GM21786 (cell line): Measurements from ENCODE around the gene CD300LF.

Experiments used
- ATAC-seq: cut with Tn5 transposase; IDR thresholded peaks from one replicate; pipeline ENCODE4 v1.9.1; 2021; ENCODE audit not compliant: unreplicated experiment

Gene CD300LF

DNA sequence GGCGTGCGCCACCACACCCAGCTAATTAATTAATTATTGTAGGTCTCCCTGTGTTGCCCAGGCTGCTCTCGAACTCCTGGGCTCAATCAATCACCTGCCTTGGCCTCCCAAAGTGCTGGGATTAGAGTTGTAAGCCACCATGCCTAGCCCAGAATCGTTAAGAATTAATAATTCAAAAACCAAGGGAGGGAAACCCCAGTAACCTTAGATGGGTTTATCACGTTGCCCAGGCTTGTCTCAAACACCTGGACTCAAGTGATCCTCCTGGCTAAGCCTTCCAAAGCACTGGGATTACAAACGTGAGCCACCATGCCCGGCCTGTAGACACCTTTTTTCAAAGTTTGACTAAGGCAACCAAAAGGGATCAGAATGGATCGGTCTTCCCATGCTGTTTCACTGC lies 21.6 kb downstream of the CD300LF start:
- ATAC-seq = no peak

DNA sequence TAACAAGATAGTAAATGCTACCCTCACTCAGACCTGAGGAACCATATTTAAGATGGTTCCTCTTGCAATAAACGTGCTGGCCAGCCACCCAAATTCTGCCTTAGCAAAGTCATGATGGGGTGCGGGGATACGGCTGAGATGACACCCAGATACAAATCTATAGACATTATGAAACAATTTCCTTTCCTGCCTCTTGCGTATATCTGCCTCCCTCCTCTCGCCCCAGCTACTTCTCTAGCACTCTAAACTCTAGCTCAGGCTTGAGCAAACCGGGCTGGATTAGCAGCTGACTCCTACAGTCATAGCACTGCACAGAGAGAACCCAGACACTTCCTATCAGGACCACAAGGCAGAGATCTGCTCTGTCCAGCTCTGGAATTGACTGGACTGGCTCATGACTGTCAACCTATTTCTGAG lies 22.3 kb downstream of the CD300LF start:
- ATAC-seq = no peak

DNA sequence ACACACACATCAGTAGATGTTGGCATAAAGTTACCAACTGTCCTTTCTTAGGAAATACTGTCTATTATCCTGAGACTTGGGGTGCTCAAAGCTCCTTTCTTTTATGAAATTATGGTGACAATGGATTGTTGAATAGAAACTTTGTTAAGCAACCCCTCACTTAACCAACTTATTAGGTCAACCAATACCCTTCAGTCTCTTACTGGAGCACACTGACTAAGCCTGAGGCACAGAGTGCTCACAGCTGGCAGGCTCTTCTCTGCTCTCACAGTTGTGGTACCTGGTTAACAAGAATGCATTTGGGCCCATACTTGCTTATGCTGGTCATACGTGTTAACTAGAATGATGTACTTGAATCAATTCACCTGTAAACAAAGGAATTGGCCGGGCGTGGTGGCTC lies 24.8 kb downstream of the CD300LF start:
- ATAC-seq = no peak

DNA sequence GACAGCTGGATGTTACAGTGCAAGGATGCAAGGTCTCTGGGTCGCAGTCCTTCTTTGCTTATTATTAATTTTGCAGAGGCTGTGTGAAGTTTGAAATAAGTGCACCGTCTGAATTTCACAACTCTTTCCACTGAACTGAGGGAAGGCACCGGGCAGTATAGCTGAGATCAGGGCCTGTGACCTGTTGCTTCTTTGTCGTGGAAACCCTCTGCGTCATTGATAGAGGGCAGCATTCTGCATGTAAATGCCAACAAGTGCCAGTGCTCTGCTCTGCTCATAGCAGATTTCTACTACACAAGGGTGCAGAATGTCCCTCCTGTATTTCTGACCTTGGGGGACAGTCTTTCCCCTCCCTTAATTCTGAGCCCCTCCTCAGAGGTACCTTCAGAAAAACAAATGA lies 26.0 kb downstream of the CD300LF start:
- no peak for ATAC-seq

DNA sequence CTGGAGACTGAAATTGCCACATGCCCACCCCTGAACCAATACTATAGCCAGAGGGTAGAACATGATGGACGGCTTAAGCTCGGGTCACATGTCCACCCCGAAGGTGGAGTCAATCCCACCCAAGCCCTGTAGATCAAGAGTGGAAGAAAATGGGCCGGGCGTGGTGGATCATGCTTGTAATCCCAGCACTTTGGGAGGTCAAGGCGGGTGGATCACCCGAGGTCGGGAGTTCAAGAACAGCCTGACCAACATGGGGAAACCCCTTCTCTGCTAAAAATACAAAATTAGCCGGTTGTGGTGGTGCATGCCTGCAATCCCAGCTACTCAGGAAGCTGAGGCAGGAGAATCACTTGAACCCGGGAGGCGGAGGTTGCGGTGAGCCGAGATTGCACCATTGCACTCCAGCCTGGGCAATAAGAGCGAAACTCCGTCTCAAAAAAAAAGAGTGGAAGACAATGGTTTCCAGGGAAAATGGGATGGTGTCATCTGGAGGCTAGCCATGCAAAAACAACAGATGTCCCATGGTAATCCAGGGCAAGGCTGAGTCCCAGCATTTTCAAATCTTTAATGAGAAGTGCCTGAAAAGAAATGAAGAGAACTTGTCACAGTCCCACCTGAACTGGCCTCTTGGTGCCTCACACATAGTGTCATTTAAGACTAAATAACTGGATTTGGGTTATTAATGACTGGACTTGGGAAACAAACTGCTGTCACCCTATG lies 30.1 kb downstream of the CD300LF start:
- no peak for ATAC-seq

DNA sequence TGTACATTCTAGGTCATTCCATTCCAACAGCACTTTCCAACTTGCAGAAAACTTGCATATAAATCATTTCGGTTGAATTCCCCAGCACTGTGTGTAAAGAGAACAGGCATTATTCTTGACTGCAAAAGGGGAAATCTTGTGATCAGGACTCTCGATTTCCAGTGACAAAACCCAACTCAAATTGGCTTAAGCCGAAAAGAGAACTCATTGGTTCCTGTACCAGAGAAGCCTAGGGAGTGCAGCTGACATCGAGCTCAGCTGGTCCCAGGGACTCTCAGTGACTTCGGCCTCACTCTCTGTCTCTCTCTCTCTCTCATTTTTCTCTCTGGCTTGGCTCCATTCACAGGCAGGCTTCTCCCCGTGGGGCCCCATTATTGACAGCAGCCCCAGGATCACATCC lies 30.7 kb downstream of the CD300LF start:
- no peak for ATAC-seq

DNA sequence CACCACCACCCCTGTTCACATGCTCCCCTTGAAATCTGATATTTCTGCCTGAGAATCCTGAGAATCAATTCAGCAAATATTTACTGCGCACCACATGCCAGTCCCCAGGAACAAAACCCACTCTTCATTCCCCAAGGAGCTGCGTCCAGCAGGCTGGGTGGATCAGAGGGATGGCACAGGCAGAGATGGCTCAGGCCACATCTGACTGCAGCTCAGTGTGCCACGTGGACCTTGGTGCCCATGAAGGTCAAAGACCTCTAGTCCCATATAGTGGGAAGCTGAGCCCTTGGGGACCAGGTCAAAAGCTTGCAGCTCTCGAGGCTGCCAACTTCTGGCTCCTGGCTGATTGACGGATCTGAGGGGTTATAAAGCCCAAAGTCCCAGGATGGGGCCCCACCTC lies 31.8 kb downstream of the CD300LF start:
- no peak for ATAC-seq

DNA sequence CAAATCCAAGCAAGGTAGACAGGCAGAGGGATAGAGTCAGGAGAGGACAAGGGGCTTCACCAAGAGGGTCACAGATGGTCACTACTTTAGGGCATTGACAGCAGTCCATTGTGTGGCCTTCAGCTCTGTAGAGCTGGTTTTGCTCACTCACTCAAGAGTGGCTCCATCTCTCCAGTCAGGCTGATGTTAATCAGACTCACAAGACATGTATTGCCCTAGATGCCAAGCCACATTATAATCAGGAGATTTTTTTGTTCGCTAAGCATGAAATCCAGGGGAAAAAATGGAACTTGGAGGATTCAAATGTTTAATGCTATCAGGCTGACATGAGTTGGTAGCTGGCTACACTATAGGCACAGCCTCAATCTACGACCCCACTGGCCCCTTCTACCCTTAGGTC lies 32.5 kb downstream of the CD300LF start:
- no peak for ATAC-seq

DNA sequence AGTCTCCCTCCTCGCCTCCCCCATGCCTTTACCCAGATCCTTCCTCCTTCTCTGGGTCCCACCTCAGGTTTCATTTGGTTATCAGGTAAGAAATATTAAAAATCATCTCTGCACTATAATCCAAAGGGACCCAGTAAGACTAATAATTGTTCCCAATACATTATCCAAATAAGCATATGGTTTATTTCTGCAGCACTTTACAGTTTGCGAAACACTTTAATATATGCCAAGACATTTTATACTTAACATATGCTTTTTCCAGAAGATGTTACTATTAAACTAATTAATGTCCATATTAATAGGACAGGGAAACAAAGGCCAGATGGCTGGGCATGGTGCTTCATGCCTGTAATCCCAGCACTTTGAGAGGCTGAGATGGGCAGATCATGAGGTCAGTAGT lies 33.3 kb downstream of the CD300LF start:
- no peak for ATAC-seq

DNA sequence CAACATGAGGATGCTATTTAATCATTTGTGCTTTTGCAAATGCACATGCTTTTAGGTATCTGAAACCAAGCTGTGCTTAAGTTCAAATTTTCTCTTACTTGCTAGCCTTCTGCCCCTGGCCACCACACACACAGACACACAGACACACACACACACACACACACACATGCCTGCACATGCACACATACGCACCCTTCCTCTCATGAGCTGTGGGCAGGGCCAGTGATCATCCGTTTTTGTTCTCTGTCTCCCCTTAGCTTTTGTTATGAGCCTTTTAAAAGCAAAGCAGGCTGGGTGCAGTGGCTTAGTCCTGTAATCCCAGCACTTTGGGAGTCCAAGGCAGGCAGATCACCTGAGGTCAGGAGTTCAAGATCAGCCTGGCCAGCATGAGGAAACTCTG lies 34.2 kb downstream of the CD300LF start:
- ATAC-seq = no peak

DNA sequence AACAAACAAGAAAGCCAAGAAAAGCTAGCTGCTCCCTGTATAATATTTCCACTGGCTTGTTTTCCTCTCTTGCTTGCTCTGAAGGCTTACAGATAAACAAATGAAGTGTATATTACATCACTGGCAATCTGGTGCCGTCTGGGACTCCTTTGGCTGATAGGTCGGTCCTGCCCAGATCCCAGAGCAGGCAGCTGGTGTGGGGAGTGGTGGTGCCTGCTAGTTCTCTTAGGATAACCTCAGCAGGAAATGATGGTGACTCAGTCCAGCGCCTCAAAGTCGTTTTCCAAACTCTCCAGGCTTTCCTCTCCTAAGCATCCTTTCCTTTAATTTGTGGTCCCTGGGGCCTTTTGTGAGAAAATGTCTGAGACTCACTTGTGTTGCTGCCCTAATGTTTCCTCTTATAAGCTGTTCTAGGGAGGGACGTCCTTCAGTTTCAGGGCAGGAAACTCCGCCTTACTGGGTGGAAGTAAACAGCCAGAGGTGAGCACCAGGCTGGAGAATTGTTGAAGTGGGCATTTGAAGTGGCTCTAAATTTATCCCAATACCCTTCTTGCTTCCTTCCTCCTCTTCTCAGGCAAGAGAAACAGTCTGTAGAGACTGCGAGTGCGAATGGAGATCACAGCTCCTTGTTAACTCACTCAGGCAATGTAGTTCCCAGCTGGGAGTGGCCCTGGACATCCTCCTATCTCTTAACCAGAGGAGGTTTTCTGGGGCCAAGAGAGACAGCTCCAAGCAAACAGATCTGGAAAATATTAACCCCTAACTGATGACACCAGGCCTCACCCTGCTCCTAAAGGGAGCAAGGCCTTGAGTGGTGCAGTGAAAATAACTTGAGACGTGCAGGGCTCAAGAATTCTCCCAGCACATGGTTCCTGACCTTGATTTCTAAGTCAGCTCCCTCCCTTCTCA lies 34.9 kb downstream of the CD300LF start:
- no peak for ATAC-seq

DNA sequence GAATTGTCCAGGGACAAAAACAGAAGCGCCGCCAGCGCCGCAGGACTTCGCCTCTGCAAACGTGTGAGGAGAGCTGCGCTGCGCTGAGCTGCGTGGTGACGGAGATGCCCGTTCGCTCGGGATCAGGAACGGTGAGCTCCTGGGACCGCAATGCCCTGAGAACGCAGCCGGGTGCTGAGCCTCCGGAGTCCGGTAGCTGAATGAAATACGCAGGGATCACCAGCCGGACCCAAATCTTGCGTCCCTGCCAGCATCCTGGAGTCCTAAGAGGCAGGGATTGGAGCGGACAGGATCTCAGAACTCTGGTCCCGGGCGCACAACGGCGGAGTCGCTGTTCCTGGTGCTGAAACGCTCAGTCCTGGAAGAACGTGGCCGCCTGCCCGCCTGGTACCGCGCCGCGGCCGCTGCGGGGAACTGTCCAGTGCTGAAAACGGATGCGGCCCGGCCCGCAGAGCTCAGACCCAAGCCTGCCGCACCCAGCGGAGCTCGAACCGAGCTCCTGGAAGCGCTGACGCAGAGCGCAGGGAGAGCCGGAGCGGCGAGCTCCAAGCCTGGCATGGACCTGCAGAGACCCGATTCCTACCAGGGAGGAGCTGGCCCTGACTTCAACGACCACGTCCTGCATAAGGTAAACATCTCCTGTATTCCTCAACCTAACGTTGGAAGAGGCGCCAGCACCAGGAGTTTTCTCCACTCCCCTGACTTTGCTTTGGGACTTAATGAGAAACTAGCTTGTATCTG lies 41.5 kb downstream of the CD300LF start:
- ATAC-seq = no peak

DNA sequence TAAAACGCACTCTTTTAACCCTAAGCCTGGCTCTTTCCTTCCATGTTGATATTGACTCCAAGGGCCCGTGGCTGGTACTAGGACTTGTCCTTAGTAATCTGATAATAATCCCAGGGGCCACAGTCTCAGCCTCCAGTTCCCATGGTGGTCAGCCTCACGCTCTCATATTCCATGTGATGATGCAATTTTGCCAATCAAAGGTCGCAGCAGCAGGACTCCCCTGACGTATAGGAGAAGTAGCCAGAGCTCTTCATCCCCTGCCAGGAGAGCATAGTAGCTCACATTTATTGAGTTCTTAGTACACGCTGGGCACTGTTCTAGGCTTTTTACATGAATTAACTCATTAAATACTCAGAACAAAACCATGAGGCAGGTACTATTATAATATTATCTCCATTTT lies 42.4 kb downstream of the CD300LF start:
- no peak for ATAC-seq

DNA sequence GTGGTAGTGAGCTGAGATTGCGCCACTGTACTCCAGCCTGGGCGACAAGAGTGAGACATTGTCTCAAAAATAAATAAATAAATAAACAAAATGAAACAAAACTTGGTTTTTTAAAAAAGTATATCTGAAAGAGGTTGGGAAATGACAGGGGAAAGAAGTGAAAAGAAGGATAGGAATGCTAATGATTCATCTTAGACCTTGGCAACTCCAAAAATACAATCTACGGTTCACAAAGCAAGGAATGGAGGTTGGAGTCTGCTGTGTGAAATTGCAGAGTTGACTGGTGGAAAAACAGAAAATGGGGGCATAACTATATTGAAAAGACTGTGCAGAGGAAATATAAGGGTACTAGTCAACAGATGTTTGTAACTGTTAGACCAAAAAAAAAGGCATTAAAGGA lies 49.2 kb downstream of the CD300LF start:
- no peak for ATAC-seq

DNA sequence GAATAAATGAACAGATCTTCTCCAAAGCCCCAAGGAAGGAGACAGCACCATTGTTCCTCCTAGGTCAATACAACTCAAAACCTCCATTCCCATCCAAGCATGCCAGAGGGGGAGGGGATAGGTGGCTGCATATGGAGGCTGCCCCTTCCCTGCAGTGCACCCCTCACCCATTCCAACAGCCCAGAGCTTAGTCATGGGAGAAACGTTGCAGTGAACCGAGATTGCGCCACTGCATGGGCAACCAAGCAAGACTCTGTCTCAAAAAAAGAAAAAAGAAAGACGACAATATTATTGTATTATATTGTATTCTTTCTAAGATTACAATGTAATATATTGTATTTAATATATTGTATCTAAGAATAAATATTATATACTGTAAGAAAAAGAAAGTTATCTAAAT lies 52.8 kb downstream of the CD300LF start:
- ATAC-seq = no peak

DNA sequence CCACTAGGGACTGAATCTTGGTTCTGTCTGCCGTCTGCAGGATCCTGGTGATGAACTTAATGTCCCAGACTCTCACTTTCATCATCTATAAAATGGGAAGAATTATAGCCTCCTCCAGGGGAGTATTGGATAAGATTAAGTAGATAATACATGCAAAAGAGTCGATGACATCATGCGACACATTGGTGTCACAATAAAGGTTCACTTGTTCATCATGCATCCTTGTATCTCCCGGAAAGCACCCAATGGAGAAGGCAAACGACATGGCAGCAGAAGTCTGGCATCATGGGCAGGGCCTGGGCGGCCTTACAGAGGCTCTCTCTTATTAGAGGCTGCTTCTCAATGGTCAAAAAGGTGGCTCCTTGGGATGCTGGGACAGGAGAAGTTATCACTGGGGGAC lies 54.1 kb downstream of the CD300LF start:
- ATAC-seq = no peak

DNA sequence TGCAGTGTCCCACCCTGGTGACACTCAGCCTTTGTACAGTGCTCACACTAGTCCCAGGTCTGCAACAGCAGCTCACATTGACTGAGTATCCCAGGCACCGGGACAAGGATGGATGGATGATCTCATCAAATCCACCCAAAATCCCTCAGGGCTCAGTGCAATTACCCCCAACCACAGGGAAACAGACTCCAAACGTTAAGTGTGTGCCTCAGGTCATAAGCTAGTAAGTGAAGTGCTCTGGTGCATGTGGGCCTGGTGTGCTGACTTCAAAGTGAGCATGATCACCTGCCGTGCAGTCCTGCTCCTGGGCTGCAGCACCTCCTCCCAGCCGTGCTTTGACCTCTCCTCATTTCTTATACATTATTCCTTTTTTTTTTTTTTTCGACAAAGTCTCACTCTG lies 58.0 kb downstream of the CD300LF start:
- ATAC-seq = no peak

DNA sequence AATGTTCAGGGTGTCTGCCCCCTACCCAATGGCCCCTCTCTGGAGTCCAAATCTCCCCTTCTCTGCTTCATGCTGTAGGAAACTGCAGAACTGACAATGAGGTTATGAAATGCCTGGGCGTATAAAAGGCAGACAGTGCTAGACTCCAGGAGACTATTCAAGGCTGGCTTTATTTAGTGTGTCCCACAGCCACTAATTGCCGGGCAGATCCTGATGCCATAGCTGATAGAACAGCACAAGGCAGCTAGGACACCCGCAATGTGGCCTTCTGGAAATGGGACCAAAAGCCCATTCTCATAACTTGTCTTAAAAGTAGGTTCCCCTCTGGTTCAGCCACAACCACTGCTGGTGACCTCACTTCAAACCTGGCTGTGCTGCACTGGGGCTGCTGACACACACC lies 60.7 kb downstream of the CD300LF start:
- no peak for ATAC-seq

DNA sequence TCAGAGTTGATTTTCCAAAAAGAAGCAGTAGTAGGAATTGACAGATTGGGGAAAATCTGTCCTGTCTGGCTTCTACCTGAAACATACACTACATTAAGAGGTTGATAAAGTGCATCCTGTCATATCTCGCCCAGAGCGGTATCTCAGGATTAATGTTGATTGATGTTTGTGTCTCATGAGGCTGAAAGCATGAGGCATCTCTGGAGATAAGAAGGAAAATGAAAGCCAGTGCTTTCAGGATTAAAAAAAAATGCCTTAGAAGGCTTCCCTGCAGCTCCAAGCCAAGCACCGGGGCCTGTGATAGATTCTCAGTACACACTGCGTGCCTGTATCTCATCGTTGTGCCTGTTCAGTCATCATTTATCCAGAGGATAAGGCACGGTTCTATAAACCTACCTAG lies 62.8 kb downstream of the CD300LF start:
- no peak for ATAC-seq

DNA sequence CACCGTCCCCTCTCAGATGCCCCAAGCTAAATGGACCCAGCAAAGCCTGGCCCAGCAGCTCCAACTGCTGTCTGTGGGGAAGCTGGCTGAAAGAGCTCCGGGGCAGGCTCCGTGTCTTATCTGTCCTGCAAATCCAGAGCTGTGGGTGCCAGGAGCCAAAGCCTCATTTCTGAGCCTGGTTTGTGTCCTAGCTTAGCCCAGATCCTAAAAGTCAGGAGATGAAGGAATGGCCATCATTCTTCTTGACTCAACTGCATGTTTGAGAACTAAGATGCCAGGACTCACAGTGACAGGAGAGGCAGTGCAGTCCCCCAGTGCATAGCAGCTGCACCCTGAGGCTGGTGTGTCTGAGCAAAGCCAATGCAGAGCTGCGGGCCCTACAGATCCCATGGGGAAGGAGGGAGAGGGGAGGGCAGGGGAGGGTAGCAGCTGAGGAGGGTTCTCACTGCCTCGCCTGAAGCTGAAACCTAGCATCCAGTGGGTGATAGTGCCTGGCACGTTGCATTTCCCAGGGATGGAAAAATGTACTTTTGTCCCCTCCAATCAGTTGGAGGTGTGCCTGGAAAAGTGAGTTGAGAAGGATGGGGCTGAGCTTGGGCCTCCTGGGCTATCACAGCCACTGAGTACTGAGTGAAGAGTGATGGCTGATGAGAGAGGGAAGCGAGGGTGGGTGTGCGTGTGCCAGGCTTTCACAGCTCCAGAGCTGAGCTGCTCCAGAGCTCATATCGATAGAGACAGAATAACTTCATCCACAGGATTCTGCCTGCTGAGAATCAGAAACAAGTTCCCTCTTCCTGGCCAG lies 64.7 kb downstream of the CD300LF start:
- no peak for ATAC-seq

DNA sequence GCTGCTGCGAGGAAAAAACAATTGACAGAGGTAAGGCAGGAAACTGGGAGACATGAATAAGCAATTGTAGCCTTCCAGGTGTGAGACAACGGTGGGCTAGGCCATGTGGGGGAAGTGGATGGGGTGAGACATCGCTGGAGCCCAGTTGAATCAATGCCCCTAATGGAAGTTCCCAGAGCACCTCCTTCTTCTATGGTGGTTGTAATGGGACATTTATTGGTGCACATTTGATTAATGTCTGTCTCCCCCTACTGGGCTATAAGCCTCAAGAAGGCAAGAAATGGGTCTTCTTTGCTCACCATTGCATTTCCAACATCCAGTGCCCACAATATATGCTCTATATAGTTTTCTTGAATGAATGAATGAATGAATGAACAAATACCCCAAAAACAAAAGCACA lies 66.5 kb downstream of the CD300LF start:
- no peak for ATAC-seq
